A673 (cell line): ENCODE data around the gene SIK2. TPM values are rescaled to one million over a fixed set of nuclear protein-coding genes. Genes with fewer than 3 reads are reported as not detected.

Source experiments
- BruUV-seq: library from RNA; stranded (reverse); fragments of 400-500 nt; replicated peaks from 2 replicates; lab custom pipeline; 2021; lab: Mats Ljungman, UMichigan
- CTCF ChIA-PET: fragments of 300-600 bp; sonication (Branson Sonifier 250); formaldehyde crosslinking; loops from one replicate; lab custom pipeline; 2022; ENCODE audit warnings: antibody characterized with exemption; lab: Charles Lee
- POLR2A ChIA-PET: fragments of 300-600 bp; sonication (Branson Sonifier 250); formaldehyde crosslinking; loops from one replicate; lab custom pipeline; 2022; ENCODE audit warnings: antibody characterized with exemption; ENCODE audit not compliant: low non-redundant PET; lab: Charles Lee
- DNase-seq: peaks from one replicate; pipeline ENCODE4 v3.0.0-alpha.2; 2015; ENCODE audit warnings: low spot score
- H3K27ac ChIP-seq: fragments of 200-600 bp; sonication (generic); 2 replicates; pipeline ENCODE4 v1.5.1; 2016; ENCODE audit warnings: mixed run types, low read depth, mild to moderate bottlenecking, mixed read lengths, antibody characterized with exemption, low read length; ENCODE audit not compliant: poor library complexity, severe bottlenecking
- H3K27me3 ChIP-seq: fragments of 200-600 bp; sonication (generic); replicated peaks from 2 replicates; pipeline ENCODE4 v1.6.1; 2017; ENCODE audit warnings: mixed run types, low read depth, mild to moderate bottlenecking, mixed read lengths, antibody characterized with exemption, low read length; ENCODE audit not compliant: insufficient read depth, poor library complexity
- H3K36me3 ChIP-seq: fragments of 200-600 bp; sonication (generic); 2 replicates; pipeline ENCODE4 v1.6.1; 2016; ENCODE audit warnings: mixed run types, mild to moderate bottlenecking, mixed read lengths, antibody characterized with exemption, low read length; ENCODE audit not compliant: insufficient read depth, poor library complexity, severe bottlenecking
- H3K4me1 ChIP-seq: fragments of 200-600 bp; sonication (generic); 2 replicates; pipeline ENCODE4 v1.6.1; 2017; ENCODE audit warnings: mixed run types, mild to moderate bottlenecking, mixed read lengths, antibody characterized with exemption, low read length; ENCODE audit not compliant: insufficient read depth, poor library complexity, severe bottlenecking
- H3K4me3 ChIP-seq: fragments of 200-600 bp; sonication (generic); 2 replicates; pipeline ENCODE4 v1.5.1; 2016; ENCODE audit warnings: low read depth, mixed run types, mild to moderate bottlenecking, mixed read lengths, low read length; ENCODE audit not compliant: poor library complexity, severe bottlenecking
- H3K9me3 ChIP-seq: fragments of 200-600 bp; sonication (generic); 2 replicates; pipeline ENCODE4 v1.6.1; 2016; ENCODE audit warnings: mixed run types, low read depth, mild to moderate bottlenecking, mixed read lengths, antibody characterized with exemption, low read length; ENCODE audit not compliant: poor library complexity, severe bottlenecking
- EZH2 ChIP-seq: fragments of 200-600 bp; sonication (generic); IDR thresholded peaks from 2 replicates; pipeline ENCODE4 v1.6.1; 2017; ENCODE audit warnings: borderline replicate concordance, low read depth, mild to moderate bottlenecking, mixed read lengths, antibody characterized with exemption, low read length; ENCODE audit not compliant: poor library complexity, severe bottlenecking
- intact Hi-C: fragments of 100-400 bp; cut with micrococcal nuclease; formaldehyde crosslinking; loops from one replicate; pipeline ENCODE4 v1.10.0; 2022; ENCODE audit not compliant: unreplicated experiment
- total RNA-seq: library from RNA; stranded (reverse); gene quantifications from 2 replicates; pipeline ENCODE4 v1.2.3, GENCODE V29; 2021
- TF ChIP-seq, protein P1 (sequence below): fragments of 300-800, 200-600 bp; sonication (generic); conservative IDR thresholded peaks from 2 replicates; pipeline ENCODE4 v1.5.1; 2017; ENCODE audit warnings: low read depth, mild to moderate bottlenecking, antibody characterized with exemption, low read length, moderate library complexity, mixed read lengths

The SIK2 gene
- total RNA-seq, 1 experiment from 2014 or later: 18.7 TPM

DNA sequence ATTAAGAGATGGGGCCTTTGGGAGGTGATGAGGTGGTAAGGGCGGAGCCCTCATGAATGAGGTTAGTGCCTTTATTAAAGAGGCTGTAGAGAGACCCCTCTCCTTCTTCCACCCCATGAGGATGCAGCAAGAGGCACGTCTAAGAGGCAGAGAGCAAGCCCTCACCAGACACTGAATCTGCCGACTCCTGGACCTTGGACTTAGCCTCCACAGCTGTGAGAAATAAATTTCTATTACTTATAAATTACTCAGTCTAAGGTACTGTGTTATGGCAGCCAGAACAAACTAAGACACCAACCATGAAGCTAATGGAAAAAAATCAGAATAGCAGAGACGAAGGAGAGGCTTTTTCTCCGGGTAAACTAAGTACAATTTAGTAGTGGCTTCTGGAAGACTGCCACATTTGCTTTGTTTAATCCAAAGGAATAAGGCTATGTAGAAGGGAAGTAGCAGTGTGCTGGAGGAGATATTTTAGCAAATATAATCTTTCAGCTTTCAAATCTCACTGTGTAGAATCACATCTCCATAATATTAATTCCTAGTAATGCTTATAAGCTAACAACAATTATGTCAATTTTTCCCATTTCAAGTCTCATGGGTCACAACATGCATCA is 12.3 kb upstream of the SIK2 start:
- DNase-seq: no peak
- no peak overlapping the region for H3K4me3 ChIP-seq
- no peaks in the 10 kb centered on the region for H3K4me1 ChIP-seq
- CTCF ChIA-PET: no interaction called here
- POLR2A ChIA-PET: no interaction called here
- no TSS peak for BruUV-seq
- H3K36me3 ChIP-seq: no peaks in the 10 kb centered on the region
- H3K27ac ChIP-seq: no peak overlapping the region
- no peak for TF ChIP-seq EZH2
- TF ChIP-seq, protein P1, sequence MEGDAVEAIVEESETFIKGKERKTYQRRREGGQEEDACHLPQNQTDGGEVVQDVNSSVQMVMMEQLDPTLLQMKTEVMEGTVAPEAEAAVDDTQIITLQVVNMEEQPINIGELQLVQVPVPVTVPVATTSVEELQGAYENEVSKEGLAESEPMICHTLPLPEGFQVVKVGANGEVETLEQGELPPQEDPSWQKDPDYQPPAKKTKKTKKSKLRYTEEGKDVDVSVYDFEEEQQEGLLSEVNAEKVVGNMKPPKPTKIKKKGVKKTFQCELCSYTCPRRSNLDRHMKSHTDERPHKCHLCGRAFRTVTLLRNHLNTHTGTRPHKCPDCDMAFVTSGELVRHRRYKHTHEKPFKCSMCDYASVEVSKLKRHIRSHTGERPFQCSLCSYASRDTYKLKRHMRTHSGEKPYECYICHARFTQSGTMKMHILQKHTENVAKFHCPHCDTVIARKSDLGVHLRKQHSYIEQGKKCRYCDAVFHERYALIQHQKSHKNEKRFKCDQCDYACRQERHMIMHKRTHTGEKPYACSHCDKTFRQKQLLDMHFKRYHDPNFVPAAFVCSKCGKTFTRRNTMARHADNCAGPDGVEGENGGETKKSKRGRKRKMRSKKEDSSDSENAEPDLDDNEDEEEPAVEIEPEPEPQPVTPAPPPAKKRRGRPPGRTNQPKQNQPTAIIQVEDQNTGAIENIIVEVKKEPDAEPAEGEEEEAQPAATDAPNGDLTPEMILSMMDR: no peak
- H3K9me3 ChIP-seq: no peaks in the 10 kb centered on the region
- intact Hi-C loops: loop anchor here (5.0 kb wide), 1 partner anchor 252 kb away; no protein-coding TSS in a partner anchor
- H3K27me3 ChIP-seq: no peaks in the 10 kb centered on the region

DNA sequence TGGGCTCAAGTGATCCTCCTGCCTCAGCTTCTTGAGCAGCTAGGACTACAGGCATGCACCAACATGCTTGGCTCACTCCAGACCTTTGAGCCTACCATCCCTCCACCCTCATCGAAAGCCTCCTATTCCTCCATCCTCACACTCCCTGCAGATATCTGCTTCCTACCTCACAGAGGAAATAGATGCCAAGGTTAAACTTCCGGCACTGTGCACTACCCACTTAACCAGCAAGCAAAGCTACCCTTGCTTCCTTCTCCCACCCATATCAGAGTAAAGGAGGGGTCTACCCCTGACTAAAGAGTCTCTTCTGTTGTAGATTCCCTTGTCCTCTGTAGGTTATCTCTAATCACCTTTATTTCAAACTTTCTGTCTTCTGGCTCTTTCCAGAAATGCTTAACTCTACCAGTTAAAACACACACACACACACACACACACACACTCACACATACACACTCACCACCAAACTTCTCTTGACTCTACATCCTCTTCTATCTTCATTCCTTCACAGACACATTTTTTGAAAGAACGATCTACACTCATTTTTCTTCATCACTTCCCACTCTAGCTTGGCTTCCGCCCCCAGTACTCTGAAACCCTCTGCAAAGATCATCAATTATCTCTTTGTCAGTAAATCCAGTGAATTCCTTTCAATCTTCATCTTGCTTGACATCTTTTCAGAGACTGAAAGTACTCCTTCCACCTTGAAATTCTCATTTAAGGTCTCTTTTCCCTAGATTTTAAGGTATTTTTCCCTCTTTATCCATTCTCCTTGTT is 10.9 kb upstream of the SIK2 start:
- Histone ChIP-seq H3K36me3 (no peaks in the 10 kb centered on the region), H3K9me3 (peaks cover 3% of the 10 kb centered on the region), H3K27ac (no peak overlapping the region), H3K27me3 (no peaks in the 10 kb centered on the region), H3K4me1 (no peaks in the 10 kb centered on the region), H3K4me3 (no peak overlapping the region)
- ChIA-PET CTCF (interaction anchor here (0.7 kb wide), 1 partner anchor 206 kb away, joined by 3 read pairs; no protein-coding TSS in a partner anchor), POLR2A (interaction anchor here (0.5 kb wide), 1 partner anchor 24 kb away, joined by 4 read pairs; no protein-coding TSS in a partner anchor)
- intact Hi-C loops: no loop called here
- TF ChIP-seq, protein P1: no peak
- TF ChIP-seq EZH2: no peak
- BruUV-seq: no TSS peak
- no peak for DNase-seq

DNA sequence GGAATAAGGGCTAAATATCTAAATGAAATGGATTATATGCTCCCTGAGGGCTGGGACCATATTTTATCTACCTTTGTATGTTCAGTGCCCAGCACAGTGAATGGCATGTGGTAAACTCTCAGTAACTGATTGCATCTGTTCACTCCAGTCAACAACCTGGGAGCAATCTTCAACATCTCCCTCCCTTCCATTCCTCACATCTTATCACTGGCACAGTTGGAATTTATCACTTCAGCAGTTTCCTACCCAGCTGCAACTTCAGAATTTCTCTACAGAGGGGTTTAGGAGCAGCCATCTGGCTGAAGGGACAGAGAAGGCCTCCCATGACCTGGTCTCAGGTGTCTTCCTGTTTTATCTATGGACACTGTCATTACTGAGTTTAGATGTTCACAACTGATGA is 9.8 kb upstream of the SIK2 start:
- Histone ChIP-seq H3K4me3 (no peak overlapping the region), H3K36me3 (no peaks in the 10 kb centered on the region), H3K9me3 (peaks cover 3% of the 10 kb centered on the region), H3K27me3 (no peaks in the 10 kb centered on the region), H3K4me1 (no peaks in the 10 kb centered on the region), H3K27ac (no peak overlapping the region)
- POLR2A ChIA-PET: no interaction called here
- no peak for TF ChIP-seq EZH2
- TF ChIP-seq, protein P1: no peak
- intact Hi-C loops: no loop called here
- CTCF ChIA-PET: no interaction called here
- no peak for DNase-seq
- BruUV-seq: no TSS peak
